Neuron (in vitro differentiated cells): ENCODE data around the gene CLDN11.

Experiments used
- H2AFZ ChIP-seq: one replicate; pipeline ENCODE4 v1.6.1; 2013; ENCODE audit warnings: low read depth, mild to moderate bottlenecking, inconsistent platforms, low read length, moderate library complexity
- H3K27me3 ChIP-seq: one replicate; pipeline ENCODE4 v1.6.1; 2013; ENCODE audit warnings: low read length; ENCODE audit not compliant: insufficient read depth
- H3K36me3 ChIP-seq: one replicate; pipeline ENCODE4 v1.6.1; 2013; ENCODE audit warnings: low read length; ENCODE audit not compliant: insufficient read depth
- H3K4me1 ChIP-seq: one replicate; pipeline ENCODE4 v1.6.1; 2013; ENCODE audit warnings: low read length; ENCODE audit not compliant: insufficient read depth
- H3K4me3 ChIP-seq: 2 replicates; pipeline ENCODE4 v1.5.1; 2013; ENCODE audit warnings: mild to moderate bottlenecking, low read length, moderate library complexity
- H3K9me3 ChIP-seq: one replicate; pipeline ENCODE4 v1.6.1; 2013; ENCODE audit warnings: low read length

Gene CLDN11

GRCh38 chr3:170419557-170420087 lies 954 bp downstream of the CLDN11 start:
- H3K4me3 ChIP-seq, result no peak overlapping the region
- H3K9me3 ChIP-seq, result peaks cover 3% of the 10 kb centered on the region
- no peaks in the 10 kb centered on the region for H3K4me1 ChIP-seq
- no peaks in the 10 kb centered on the region for H3K36me3 ChIP-seq
- H2AFZ ChIP-seq, result no peak overlapping the region
- no peaks in the 10 kb centered on the region for H3K27me3 ChIP-seq

DNA sequence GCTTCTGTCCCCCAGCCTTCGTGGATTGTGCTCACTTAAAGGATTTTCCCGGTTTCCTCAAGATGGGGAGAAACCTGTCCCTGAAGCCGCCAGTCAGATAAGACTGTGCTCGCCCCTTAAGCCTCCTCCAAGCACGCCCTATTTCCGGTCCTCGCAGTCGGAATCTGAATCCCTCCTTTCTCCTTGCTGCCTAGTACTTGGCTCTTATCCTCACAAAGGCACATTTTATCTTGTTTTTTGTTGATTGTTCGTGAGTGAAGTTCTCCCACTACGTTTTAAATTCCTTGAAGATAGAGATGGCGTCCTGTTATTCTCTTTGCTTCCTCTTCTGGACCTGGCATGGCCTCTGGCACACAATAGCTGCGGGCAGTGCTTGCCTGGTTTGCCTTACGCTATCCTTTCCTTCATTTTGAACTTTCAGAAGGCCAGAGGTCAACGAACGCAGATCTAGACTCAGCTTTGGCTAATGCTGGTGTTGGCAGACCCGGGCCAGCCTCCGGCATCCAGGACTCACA lies 1.7 kb downstream of the CLDN11 start:
- H3K27me3 ChIP-seq, result no peaks in the 10 kb centered on the region
- peaks cover 3% of the 10 kb centered on the region for H3K9me3 ChIP-seq
- H3K36me3 ChIP-seq, result no peaks in the 10 kb centered on the region
- no peak overlapping the region for H3K4me3 ChIP-seq
- H3K4me1 ChIP-seq, result peaks cover 2% of the 10 kb centered on the region
- no peak overlapping the region for H2AFZ ChIP-seq

DNA sequence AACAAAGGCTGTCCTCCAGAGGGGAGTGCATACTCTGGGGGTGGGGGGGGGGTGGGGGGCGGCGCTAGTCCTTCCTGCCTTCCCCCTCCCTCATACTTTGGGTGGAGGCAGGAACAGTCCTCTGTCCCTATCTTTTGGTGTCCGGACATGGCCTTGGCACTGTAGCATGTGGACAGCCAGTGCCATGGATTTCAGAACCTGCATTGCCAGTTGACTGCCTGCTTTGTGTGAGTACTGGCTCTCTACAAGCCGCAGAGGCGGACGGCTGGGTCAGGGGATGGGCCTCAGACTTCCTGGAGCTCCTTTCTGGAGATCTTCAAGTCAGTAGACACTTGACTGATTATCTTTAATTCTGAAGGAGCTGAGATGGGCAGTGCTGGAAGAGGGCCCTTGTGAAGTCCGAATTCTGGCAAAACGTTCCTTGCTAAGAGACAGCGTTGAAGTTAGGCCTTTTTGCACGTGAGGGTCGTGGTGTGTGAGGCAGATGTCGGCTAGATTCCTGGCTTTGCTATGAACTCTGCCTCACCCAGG lies 2.5 kb downstream of the CLDN11 start:
- H3K27me3 ChIP-seq, result no peaks in the 10 kb centered on the region

GRCh38 chr3:170421758-170422157 lies 3.1 kb downstream of the CLDN11 start:
- Histone ChIP-seq H3K9me3 (peaks cover 3% of the 10 kb centered on the region), H3K36me3 (no peaks in the 10 kb centered on the region), H3K27me3 (no peaks in the 10 kb centered on the region), H3K4me3 (no peak overlapping the region), H2AFZ (no peak overlapping the region), H3K4me1 (peaks cover 11% of the 10 kb centered on the region)

More for the DNA sequence above, 2.5 kb downstream of the CLDN11 start:
- no peak overlapping the region for H3K4me3 ChIP-seq
- no peak overlapping the region for H2AFZ ChIP-seq
- peaks cover 3% of the 10 kb centered on the region for H3K9me3 ChIP-seq
- H3K4me1 ChIP-seq, result peaks cover 10% of the 10 kb centered on the region
- H3K36me3 ChIP-seq, result no peaks in the 10 kb centered on the region

DNA sequence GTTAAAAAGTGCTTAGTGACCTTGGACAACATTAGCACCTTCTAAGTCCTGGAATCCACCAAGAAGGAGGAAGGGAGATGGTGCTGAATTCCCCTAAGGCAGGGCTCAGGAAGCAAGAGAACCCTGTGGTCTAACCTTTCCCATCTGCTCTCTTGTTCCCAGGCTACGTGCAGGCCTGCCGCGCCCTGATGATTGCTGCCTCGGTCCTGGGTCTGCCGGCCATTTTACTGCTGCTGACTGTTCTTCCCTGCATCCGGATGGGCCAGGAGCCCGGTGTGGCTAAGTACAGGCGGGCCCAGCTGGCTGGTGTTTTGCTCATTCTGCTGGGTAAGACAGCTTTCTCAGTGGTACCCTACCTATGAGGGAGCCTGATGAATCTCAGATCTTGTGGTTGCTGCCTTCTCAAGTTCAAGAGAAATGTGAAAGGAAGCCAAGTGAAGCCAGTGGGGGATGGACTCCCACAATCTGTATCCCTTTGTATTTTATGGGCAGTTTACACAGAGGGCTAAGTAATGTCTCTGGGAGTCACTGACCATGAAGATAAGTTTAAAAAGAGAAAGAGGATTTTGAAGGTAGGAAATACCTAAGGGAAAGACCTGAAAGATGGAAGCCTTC lies 4.4 kb downstream of the CLDN11 start:
- Histone ChIP-seq H2AFZ (no peak overlapping the region), H3K27me3 (no peaks in the 10 kb centered on the region), H3K36me3 (no peaks in the 10 kb centered on the region), H3K4me1 (peaks cover 11% of the 10 kb centered on the region), H3K4me3 (no peak overlapping the region), H3K9me3 (peaks cover 3% of the 10 kb centered on the region)

DNA sequence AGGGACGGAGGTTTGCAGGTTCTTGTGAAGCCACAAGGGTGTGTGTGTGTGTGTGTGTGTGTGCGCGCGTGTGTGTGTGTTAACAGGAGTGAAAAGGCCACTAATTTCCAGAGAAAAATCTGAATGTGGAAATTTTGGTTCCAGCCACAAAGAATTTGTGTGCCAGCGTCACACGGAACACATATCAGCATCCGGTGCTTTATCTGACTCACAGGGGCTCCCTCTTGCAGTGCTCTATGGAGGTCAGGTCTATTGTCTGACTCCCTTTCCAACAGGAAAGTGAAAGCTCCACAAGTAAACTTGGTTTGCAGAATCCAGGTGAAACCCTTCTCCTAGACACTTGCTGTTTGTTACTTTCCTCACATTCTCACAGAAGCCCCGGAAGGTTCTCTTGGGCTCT lies 6.2 kb downstream of the CLDN11 start:
- H3K4me1 ChIP-seq, result peaks cover 28% of the 10 kb centered on the region
- peak overlapping the region; percentile 20 for H2AFZ ChIP-seq
- no peak overlapping the region for H3K4me3 ChIP-seq
- peaks cover 3% of the 10 kb centered on the region for H3K9me3 ChIP-seq
- no peaks in the 10 kb centered on the region for H3K27me3 ChIP-seq
- no peaks in the 10 kb centered on the region for H3K36me3 ChIP-seq

DNA sequence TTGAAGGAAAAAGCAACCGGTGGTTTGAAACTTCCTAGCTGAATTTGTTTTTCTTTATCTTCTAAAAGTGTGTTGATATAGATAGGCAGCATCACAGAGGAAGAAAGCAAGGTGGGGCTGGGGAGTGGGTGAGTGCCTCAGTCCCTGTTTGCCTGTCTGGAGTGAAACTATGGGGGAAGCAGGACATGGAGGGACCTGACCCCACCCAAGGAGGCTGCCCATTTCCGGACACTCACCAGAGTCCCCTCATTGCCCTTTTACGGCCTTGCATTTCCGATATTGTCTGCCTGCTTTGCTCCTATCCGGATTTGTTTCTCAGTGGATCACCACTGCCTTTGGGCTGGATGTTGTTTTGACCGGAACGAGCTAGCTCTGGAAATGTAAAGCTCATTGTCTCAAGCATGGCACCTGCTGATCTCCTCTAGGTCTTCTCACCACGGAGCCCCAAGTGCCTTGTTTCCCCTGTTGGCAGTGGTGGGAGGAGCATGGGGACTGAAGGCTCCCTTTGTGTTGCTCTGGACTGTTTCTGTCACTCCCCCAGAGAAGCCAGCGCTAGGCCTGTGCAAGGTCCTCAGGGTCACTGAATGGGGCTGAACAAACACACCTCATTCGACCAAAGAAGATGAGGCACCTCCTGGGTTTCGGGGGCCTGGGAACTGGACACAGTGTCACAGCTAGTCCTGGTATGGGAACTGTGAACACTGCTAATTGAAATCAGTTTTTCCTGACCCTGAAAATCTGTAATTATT lies 7.0 kb downstream of the CLDN11 start:
- H3K27me3 ChIP-seq, result no peaks in the 10 kb centered on the region
- no peaks in the 10 kb centered on the region for H3K36me3 ChIP-seq
- H3K9me3 ChIP-seq, result no peaks in the 10 kb centered on the region
- peak overlapping the region; percentile 24 for H3K4me3 ChIP-seq
- H3K4me1 ChIP-seq, result peaks cover 32% of the 10 kb centered on the region
- peak overlapping the region; percentile 20 for H2AFZ ChIP-seq

DNA sequence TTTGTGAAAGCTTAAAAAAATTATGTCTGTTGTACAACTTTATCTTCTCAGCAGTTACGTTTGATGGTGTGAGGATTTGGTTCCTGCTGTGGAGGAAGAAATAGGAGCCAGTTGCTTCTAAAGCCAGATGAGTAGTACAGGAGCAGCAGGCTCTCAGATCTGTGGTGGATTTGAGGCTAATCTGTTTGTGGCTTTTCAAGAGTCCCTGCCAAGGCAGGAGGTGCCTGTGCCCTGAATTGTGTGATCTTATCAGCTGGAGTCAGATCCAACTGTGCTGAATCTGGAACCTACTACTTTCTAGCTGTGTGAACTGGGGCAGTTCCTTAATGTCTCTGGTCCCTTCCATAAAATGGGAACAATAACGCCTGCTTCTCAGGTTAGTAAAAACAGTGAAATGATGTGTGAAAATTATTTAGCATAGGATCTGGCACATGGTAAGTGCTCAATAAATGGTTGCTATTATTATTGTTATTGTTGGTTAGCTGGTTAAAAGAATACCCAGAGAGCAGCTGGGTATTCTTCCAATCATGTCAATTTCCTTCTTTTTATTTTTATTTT lies 7.7 kb downstream of the CLDN11 start:
- H3K4me3 ChIP-seq, result peak overlapping the region; percentile 24
- H3K4me1 ChIP-seq, result peaks cover 32% of the 10 kb centered on the region
- no peaks in the 10 kb centered on the region for H3K36me3 ChIP-seq
- H3K9me3 ChIP-seq, result no peaks in the 10 kb centered on the region
- peak overlapping the region; percentile 20 for H2AFZ ChIP-seq
- H3K27me3 ChIP-seq, result no peaks in the 10 kb centered on the region

GRCh38 chr3:170428095-170428494 lies 9.4 kb downstream of the CLDN11 start:
- no peaks in the 10 kb centered on the region for H3K27me3 ChIP-seq
- no peak overlapping the region for H2AFZ ChIP-seq
- H3K9me3 ChIP-seq, result no peaks in the 10 kb centered on the region
- no peaks in the 10 kb centered on the region for H3K36me3 ChIP-seq
- peaks cover 32% of the 10 kb centered on the region for H3K4me1 ChIP-seq
- no peak overlapping the region for H3K4me3 ChIP-seq

GRCh38 chr3:170429050-170429449 lies 10.4 kb downstream of the CLDN11 start:
- Histone ChIP-seq H3K4me3 (no peak overlapping the region), H3K9me3 (no peaks in the 10 kb centered on the region), H3K4me1 (peaks cover 32% of the 10 kb centered on the region), H3K36me3 (no peaks in the 10 kb centered on the region), H3K27me3 (no peaks in the 10 kb centered on the region), H2AFZ (no peak overlapping the region)

DNA sequence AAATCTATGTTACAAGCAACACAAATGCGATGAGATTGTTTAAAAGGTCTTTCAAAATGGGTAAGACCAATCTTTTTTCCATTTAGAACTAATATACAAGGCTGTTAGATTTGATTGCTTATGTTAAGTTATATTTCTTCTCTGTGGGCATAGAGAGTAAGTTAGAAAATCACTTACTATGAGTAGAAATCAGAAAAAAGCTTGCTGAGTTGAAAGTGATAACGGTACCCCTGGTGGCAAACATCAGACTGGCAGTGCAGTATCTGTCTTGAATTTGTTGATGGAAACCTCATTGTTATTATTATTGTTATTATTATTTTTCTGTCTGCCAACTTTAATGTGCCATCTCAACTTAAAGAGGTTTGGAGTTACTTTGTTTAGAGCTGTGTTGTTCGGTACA lies 12.4 kb downstream of the CLDN11 start:
- Histone ChIP-seq H3K4me1 (peaks cover 23% of the 10 kb centered on the region), H3K36me3 (no peaks in the 10 kb centered on the region), H3K27me3 (no peaks in the 10 kb centered on the region), H3K9me3 (no peaks in the 10 kb centered on the region), H2AFZ (no peak overlapping the region), H3K4me3 (no peak overlapping the region)

DNA sequence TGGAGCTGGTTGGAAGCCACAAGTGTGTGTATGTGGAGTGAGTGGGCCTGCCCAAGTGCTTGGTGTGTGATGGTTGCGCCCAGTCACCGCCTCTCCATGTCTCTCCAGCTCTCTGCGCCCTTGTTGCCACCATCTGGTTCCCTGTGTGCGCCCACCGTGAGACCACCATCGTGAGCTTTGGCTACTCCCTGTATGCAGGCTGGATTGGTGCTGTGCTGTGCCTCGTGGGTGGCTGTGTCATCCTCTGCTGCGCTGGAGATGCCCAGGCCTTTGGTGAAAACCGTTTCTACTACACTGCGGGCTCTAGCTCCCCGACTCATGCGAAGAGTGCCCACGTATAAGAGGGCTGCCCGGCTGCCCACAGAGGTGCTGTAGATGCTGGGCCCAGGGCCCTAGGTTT lies 13.7 kb downstream of the CLDN11 start:
- H3K27me3 ChIP-seq, result no peaks in the 10 kb centered on the region
- no peak overlapping the region for H3K4me3 ChIP-seq
- H3K4me1 ChIP-seq, result peaks cover 20% of the 10 kb centered on the region
- H3K36me3 ChIP-seq, result no peaks in the 10 kb centered on the region
- no peaks in the 10 kb centered on the region for H3K9me3 ChIP-seq
- H2AFZ ChIP-seq, result no peak overlapping the region

GRCh38 chr3:170436697-170437096 lies 18.0 kb downstream of the CLDN11 start:
- Histone ChIP-seq H3K4me3 (no peak overlapping the region), H3K4me1 (peaks cover 3% of the 10 kb centered on the region), H3K9me3 (no peaks in the 10 kb centered on the region), H3K27me3 (no peaks in the 10 kb centered on the region), H3K36me3 (no peaks in the 10 kb centered on the region), H2AFZ (no peak overlapping the region)
